Tongue (tissue), 2 donors: ENCODE measurements around the gene RNF166. TPM values are rescaled to one million over a fixed set of nuclear protein-coding genes. Genes with fewer than 3 reads are reported as not detected.

Source experiments
- DNase-seq: peaks from one replicate; pipeline ENCODE4 v3.0.0-alpha.2; 2015
- total RNA-seq: library from RNA; depleted of rRNA; stranded (reverse); fragments of >200 nt; gene quantifications from one replicate; pipeline ENCODE4 v1.2.3, GENCODE V29; 2014

RNF166 gene, protein sequence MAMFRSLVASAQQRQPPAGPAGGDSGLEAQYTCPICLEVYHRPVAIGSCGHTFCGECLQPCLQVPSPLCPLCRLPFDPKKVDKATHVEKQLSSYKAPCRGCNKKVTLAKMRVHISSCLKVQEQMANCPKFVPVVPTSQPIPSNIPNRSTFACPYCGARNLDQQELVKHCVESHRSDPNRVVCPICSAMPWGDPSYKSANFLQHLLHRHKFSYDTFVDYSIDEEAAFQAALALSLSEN
- 20.0 TPM for total RNA-seq

DNA sequence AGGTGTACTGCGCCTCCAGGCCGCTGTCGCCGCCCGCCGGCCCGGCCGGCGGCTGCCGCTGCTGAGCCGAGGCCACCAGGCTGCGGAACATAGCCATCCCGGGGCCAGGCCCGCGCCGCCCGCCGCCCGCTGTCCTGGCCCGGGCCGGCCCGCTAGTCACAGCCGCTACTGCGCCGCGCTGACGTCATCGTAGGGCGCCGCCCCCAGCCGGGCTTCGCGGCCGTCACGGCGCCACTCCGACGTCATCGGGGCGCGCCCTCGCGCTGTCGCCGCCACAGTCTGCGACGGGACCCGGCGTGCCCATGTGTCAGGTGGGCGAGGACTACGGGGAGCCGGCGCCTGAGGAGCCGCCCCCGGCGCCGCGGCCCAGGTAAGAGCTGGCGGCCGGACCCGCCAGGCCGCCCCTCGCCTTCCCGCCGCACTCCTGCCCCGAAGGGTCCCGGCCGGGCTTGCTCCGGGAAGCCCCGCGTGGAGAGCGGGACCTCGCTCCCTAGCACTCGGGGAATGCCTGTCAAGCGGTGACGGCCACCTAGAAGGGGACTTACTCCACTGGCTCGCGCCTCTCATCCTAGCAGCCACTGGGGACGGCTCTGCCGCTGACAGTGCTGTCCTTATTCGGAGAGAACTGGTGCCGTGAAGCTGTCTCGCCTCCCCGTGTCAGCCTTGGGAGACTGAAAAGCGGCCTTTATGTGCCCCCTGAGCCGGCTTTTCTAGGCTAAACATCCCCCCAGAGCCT lies at the start of gene RNF166, which contains the start of gene CTU2:
TSS of gene RNF166 (minus strand) at position 180 of the 736 bp plus-strand sequence. CDS start at position 97, 83 bp downstream.
TSS of gene CTU2 (plus strand) at position 275 of the 736 bp plus-strand sequence. CDS start at position 303, 28 bp downstream.
- DNase-seq, result peak; percentile 95

DNA sequence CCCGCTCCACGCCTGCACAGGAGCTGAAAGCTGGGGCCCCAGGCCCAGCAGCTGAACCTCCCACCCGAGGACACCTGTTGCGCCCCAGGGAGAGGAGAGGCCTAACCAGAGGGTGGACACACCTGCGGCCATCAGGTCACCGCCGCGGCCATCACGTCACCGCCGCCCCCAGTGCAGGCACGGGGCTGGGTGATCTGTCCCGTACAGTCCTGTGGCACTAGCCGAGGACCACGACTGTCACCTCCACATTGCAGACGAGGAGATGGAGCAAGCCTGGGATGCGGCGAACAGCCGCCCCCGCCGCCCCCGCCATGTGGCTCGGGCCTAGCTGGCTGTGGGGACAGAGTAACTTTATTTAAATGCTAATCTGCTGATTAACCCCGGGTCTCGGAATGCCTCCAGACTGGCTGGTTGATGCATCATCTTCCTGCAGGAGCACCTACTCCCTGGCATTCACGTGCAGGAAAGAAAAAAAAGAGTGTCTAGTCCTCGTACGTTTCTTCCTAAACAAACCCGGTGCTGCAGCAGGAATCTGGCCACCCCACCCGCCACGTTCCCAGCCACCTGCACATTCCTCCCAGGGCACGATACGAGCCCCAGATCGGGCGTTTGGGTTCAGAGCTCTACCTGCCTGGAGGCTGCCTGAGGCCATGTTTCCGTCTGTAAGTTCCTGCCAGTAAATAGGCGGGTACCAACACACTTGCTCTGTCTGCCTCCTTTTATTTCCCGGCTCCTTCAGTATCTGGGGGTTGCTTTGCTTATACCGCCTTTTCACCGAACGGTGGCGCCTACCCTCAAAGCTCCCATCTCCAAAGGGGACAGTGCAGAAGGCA lies 48.9 kb upstream of the RNF166 start:
- peak; percentile 48 for DNase-seq

DNA sequence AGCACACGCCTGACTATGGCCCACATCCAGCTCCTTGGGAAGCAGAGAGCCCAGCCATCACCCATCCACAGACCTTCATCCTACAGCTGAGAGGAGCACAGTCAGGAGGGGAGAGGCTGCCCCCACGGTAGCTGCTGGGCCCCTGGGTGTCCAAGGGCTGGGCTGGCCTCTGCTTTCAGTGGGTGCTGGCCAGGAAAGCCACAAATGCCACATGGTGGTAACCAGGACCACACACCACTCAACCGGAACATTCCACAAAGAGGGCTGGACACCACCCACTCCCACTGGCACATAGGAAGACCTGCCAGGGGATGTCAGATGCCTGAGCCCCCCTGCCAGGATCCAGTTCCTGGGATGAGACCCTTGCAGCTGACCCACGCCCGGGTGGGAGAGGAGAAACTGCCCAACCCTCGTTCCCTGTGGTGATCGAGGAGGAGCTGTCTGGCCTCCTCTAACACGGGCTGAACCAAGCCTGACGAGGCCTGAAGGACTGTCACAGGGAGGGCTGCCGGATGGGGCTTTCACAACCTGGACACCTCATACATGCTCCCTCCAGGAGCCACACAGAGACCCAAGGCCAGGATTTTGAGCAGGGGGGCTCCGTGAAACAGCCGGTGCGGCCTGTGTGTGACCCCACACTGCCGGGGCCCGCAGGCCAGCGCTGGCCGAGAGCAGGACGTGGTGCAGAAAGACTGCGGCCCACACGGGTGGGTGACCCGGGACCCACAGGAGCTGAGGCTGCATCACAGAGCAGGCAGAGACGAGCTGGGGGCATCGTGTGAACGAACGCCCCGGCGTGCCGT lies 48.1 kb upstream of the RNF166 start:
- DNase-seq, result no peak

DNA sequence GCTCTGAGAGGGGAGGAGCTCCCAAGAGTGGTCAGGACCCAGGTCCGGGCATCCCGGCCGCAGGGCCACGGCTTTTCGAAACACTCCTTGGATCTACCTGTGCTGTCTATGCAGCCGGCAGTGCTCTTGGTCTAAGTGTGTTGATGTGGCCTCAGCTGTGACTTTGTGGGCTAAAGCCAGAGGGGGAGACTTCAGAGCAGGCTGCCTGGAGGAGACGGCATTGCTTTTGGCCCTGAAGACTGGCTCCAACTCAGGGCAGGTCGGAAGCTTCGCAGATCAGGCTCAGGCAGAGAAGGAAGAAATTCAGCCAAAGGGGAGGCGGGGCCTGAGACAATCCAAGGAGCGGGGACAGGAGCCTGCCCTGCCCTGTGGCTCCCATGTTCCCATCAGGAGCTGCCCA lies 47.4 kb upstream of the RNF166 start:
- DNase-seq, result no peak

DNA sequence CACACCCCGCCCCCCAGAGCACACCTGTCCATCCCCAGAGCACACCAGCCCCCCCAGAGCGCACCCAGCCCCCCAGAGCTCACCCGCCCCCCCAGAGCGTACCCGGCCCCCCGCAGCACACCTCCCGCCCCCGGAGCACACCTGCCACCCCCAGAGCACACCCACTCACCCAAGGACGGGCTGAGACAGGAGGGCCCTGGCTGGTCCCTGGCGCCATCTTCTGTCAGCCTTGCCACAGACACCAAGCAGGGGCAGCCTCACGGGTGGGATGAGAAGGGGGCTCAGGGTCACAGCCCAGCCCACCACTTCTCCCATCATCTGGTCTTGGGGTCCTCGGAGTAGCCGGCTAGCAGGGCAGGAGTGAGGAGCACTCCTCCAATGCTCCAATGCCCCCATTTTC lies 47.0 kb upstream of the RNF166 start:
- DNase-seq, result no peak

DNA sequence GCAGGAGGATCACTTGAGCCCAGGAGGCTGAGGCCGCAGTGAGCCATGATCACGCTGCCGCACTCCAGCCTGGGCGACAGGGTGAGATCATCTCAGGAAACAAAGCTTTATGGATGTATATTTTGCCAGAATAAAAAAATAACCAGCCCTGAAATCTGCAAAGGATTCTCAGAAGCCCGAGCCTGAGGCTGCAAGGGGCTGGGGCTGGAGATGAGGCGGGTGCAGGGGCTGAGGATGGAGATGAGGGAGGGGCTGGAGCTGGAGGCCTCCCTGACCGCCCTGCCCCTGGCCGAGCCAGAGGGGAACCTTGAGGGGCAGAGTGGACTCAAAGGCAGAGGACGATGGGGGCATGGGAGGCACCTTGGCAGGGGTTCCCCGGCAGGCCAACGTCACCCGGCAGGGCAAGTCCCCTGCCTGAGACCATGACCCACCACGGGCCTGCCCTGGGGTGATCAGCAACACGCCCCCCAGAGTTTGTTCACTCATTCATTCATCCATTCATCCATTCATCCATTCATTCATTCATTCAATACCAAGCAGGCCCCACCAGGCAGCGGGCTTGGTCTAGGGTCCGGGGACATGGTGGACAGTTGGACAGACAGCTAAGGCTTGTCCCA lies 46.3 kb upstream of the RNF166 start:
- no peak for DNase-seq

DNA sequence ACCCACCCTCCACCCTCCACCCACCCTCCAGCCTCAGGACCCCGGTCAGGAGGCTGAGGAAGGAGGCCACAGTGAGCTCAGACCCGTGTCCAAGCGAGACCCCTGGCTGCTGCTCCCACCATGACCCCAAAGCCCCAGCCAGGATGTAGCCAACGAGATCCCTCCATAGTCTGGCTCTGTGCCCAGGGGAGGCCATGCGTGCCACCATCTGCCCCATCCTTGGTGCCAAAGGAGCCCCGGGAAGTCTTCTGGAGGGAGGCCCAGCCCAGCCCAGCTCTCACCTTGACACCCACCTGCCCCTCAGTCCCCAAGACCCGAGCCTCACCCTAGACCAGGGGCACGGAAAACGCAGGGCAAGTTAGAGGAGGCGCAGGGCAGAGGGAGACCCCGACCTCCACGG lies 44.6 kb upstream of the RNF166 start:
- DNase-seq, result no peak

DNA sequence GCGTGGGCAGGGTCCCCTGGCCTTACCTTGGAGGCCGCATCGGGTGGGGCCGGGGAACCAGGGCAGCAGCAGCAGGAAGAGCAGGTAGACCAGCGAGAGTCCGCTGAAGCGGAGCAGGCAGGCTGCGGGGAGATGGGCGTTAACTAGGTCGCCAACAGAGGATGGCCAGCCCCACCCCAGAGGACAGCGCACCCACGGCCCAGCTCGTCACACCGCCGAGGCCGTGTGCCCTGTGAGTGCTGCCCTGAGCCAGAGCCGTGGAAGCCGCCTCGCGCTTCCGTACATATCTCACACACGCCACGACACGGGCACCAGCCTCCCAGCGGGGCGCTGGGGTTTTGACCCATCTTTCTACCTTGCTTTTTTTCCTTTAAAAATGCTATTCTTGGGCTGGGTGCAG lies 43.1 kb upstream of the RNF166 start:
- DNase-seq, result no peak

DNA sequence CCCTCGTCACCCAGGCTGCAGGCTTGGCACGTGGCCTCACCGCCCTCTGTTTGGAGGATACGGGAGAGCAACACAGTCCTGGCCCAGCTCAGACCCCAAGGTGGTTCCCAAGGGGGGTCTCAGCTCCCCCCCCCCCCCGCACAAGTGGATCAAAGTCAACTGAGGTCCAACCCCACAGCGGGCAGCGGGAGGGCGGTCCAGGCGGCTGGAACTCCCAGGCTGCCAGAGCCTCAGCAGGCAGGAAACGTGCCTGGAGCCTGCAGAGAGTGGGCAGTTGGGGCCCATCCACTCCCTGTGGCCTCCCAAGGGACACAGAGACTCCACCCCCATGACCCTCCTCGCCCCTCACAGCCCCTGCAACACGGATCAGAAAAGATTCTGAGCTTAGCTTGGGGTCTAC lies 42.2 kb upstream of the RNF166 start:
- DNase-seq, result no peak

DNA sequence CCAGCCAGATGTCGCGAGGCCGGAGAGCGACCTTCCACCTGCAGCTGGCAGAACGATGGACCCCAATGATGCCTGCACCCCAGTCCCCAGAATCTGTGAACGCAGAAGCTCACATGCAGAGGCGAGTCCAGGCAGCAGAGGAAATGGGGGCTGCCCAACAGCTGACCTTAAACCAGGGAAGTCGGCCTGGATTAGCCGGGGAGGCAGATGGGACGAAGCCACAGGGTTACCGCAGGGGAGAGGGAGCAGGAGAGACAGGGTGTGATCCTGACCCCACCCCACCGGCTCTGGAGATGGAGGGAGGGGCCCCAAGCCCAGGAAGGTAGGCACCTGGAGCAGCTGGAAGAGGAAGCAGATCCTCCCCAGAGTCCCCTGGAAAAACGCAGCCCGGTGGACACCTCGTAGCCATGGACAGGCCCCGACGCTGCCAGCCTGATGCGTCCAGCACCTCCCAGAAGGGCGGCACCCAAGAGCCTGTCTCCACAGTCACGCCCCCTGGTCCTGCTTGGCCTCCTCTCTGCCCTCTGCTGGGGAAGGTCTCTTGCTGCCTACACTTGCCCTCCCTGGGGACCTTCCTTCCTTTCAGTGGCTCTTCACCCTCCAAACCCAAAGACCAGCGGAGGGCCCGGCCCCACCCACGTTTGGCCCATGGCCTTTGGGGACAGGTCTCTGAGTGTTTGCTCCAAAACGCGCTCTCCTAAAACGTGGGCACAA lies 41.5 kb upstream of the RNF166 start:
- no peak for DNase-seq

DNA sequence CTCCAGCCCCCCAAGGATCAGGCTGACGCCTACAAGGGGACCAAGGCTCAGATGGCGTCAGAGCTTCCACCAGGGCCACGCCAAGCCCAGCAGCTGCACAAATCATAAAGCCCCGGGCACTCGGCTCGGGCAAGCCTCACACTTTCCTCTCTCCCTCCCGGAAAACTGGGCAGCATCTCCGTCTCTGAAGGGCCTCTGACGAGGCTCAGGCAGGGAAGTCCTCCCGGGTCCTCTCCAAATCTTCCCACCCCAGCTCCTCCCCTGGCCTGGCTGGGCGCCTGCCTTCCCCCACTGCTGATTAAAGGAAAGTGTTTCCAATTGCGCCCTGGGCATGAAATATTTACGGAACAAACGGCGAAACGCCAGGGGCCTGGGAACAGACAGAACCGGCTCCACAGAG lies 40.3 kb upstream of the RNF166 start:
- DNase-seq, result peak; percentile 94

DNA sequence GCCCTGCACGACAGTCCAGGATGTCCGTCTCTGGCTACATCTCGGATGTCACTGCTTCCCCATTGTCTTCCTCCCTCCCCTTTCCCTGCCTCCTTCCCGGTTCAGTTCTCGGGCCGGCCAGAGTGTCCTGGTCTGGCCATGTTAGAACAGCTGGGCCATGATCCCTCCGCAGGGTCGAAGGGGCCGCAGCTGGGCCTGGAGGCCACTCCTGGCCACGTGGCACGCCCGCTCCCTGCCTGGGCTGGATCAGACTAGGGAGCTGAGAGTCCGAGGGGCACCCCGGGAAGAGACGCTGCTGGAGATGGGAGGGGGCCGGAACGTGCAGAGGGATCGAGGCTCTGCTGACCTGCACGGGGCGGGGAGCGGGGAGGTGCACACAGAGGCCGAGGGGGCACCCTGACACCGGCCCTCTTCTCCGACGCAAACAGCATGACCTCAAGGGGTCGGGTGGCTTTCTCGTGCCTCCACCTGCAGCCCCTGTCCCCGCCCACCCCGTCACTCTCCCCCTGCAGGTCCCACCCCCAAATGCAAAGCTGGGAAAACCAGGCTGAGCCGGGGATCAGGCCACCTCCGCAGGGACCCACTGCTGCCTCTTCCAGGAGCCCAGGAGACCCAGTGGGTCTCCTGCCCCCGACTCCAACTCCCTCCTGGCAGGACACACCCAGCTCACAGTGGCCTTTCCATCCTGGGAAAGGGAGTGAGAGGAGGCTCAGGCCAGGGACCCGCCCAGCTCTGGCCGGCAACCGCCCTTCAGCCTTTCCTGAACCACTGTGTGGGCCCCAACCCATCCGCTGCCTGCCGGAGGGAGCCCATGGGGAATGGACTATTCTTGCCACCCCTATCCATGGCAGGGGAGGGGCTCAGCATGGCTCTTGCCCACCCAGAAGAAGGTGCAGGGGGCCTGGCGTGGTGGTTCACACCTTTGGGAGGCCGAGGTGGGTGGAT lies 38.6 kb upstream of the RNF166 start:
- no peak for DNase-seq

DNA sequence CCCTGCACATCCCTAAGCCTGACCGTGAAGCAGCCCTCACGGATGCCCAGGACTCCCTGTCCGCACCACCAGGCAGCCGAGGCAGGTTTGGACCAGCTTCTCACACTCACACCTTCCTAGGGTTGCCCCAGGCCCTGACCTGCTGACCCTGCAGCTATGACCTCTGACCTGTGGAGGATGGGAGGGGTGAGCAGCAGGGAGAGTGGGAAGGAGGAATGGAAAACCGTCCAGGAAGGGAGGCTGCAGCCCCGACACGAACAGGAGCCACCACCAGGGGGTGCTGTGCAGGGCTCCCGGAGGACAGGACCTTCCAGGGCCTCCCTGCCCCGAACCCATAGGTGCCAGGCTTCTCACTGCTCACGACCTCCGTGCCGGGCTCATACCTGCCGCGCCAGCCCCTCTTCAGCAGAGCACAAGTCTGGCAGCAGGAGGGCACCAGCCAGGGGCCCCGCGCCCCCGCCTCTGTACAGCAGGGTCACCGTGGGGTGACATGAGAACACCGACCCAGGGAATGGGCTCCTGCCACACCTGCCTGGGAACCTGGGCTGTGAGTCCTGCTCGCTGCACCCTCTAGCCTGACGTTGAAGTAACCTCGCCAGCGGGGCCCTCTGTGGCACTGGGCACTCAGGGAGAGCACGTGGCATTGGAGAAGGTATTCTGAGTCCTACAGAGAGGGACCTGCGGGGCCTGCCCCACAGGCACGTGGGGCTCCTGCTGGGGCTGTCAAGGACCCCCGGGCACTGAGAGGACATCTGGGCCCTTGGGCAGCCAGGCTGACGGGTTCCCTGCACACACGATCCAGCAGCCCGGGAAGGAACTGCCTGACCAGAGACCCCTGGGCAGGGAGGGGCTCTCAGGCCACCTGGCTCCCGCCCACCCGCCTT lies 37.7 kb upstream of the RNF166 start:
- DNase-seq, result peak; percentile 74

DNA sequence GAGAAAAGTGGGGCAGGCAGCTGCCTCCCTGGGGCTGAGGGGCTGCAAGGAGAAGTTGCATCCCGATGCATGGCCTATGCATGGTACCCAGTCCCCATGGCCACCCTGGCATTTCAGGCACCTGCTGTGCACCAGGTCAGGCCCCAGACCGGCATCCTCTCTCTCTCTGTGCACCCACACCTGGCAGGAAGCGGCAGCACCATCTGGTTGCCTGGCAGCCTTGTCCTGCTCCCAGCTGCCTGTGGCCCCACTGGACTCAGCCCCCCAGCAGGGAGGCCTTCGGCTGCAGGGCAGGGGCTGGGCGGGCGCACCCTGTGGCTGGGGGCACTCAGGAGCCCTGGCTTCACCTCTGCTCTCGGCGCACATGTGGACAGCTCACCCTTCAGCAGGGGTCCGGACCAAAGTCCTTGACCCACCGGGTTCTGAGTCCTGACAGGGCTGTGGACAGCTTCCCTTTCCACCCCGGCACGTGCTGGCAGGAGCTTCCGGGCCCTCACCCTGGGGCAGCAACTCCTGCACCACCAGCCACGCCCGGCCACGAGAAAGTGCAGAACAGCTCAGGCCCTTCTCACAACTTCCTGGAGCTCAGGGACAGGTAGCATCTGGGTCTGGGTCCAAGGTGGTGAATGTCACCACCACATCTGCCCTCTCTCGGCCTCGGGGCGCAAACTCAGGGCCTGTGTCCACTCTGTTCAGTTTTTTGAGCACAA lies 36.8 kb upstream of the RNF166 start:
- no peak for DNase-seq

DNA sequence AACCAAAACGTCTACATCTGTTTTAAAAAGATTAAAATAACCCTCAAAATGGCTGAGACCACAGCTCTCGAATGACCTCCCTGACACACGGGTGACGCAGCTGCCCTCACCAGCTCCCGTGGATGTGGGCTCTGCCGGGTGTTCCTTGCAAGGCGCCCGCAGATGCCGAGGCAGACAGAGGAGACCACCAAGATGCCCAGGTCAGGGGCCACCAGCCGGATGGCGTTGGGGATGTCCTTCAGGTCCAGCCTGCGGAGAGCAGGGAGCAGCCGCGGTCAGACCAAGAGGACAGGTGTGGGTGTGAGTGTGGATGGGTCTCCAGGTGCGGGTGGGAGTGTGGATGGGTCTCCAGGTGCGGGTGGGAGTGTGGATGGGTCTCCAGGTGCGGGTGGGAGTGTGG lies 35.2 kb upstream of the RNF166 start:
- DNase-seq, result no peak

DNA sequence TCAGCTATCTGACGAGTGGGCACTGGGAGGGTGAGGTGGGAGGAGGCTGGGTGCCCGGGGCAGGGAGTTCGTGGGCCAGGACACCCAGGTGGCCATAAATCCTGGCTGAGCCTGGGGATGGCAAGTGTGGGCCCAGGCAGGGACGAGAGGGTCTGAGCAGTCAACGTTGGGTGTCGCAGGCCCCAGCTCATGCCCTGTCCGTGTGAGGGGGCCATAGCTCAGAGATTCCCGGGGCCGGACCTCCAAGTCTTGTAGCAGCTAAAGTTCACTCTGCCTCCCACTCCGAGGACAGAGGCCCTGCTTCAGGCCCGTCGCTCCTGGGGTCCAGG lies 34.5 kb upstream of the RNF166 start:
- DNase-seq, result no peak

DNA sequence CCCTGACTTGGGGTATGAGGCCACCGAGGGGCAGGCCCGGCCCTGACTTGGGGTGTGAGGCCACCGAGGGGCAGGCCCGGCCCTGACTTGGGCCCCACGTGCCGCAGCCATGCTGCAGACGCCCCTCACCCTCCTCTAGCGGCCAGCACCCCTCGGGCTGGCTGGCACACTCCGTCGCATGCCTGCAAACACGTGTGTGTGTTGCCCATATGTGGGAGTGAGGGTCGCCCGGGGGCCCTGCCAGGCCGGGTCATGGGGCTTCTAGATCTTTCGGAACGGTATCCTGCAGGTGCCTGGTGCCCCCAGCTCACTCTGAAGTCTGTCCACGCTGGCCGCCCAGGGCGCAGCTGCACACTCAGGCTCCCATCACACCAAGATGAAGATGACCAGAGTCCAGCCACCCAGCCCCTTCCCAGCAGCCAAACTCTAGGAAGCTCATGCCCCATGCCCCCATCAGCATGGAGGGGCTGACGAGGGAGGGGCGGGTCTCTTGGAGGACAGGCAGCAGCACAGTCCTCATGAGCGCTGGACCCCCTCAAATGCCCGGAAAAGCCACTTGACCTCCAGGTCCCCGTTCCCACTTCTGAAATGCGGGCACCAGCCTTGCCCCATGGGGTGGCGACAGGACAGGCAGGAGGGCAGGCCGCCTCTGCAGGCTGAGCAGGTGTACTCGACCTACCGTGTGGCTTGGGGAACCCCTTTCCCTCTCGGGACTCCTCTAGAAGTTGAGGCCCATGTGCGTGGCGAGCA lies 33.9 kb upstream of the RNF166 start:
- no peak for DNase-seq
